ENCODE data around the gene SCARF2. TPM values are rescaled to one million over a fixed set of nuclear protein-coding genes. Genes with fewer than 3 reads are reported as not detected.

The SCARF2 gene
- total and polyA plus RNA-seq, 2 of the 8 experiments (the other 6 are each of a cell fraction or from before 2014, with no cell fraction given) = 4.2 to 9.8 TPM

DNA sequence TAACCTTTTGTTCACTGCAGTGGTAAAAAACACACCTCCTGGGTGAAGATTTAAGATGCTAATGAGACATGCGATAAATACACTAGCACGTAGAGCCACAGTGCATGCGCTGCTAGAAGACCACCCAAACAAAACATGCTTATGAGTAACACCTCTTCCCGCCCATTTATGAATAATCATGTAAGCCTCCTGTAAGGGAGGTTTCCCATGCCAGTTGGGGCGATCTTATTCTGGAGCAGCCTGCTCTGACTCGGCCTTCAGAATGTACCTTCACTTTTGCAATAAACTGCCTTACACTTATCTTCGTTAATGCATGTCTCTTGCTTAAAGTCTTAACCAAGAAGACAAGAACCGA, 18.1 kb upstream of the SCARF2 start:
- Histone ChIP-seq H4K20me1 (replicated peaks in 1 of 2; ENCODE audit: control insufficient read depth in 1 of 2, insufficient read depth in 2 of 2, low read length in 2 of 2) (no peaks in the 10 kb centered on the region), H3K23ac (ENCODE audit: insufficient read length) (no peak overlapping the region), H3K27ac (ENCODE audit: low read depth, low read length) (no peak overlapping the region), H3K4ac (replicated peaks; ENCODE audit: insufficient read length, low read depth, low read length) (no peak overlapping the region), H3K9me3 (ENCODE audit: insufficient read depth in 2 of 2, low read depth in 1 of 2, low read length in 1 of 2) (no peaks in the 10 kb centered on the region), H3K79me2 (ENCODE audit: control insufficient read depth in 1 of 2, insufficient read depth in 2 of 2, low read length in 2 of 2) (no peaks in the 10 kb centered on the region), H3K14ac (ENCODE audit: insufficient read length) (no peak overlapping the region), H3K23me2 (ENCODE audit: low read depth, low read length) (no peaks in the 10 kb centered on the region), H3K4me3 (ENCODE audit: extremely low read depth in 1 of 4, insufficient read depth in 2 of 4, low read depth in 3 of 4, low read length in 4 of 4) (no peak overlapping the region), H3K4me1 (replicated peaks in 1 of 4; ENCODE audit: control insufficient read depth in 3 of 4, insufficient read depth in 4 of 4, low read length in 3 of 4) (peaks cover 0 to 2% (median under 1%) of the 10 kb centered on the region in 4 experiments; a peak in 2 of 7 replicates), H4K8ac (ENCODE audit: extremely low read depth, insufficient read depth, low read length) (no peak overlapping the region), H2BK5ac (ENCODE audit: low read depth, low read length) (no peak overlapping the region), H3K4me2 (ENCODE audit: insufficient read depth in 1 of 2, low read depth in 2 of 2, low read length in 2 of 2) (no peak overlapping the region), H3K27me3 (replicated peaks in 1 of 4; ENCODE audit: control insufficient read depth in 3 of 4, extremely low read depth in 1 of 4, insufficient read depth in 3 of 4, low read length in 3 of 4) (no peaks in the 10 kb centered on the region), H2BK15ac (ENCODE audit: low read length) (no peak overlapping the region), H3K56ac (replicated peaks; ENCODE audit: insufficient read length, low read depth, low read length) (no peak overlapping the region), H2BK20ac (ENCODE audit: low read length) (no peak overlapping the region), H2AFZ (ENCODE audit: low read length) (no peak overlapping the region), H4K91ac (replicated peaks; ENCODE audit: insufficient read length, low read length) (no peak overlapping the region), H4K5ac (ENCODE audit: insufficient read length, low read depth, low read length) (no peak overlapping the region), H3K9ac (replicated peaks in 1 of 4; ENCODE audit: extremely low read depth in 1 of 4, low read depth in 3 of 4, low read length in 3 of 4) (no peak overlapping the region), H3K18ac (ENCODE audit: extremely low read depth, low read length) (no peak overlapping the region), H2BK120ac (replicated peaks; ENCODE audit: low read depth, low read length) (no peak overlapping the region), H2BK12ac (ENCODE audit: low read depth, low read length) (no peak overlapping the region), H3K36me3 (ENCODE audit: control insufficient read depth in 2 of 4, insufficient read depth in 4 of 4, low read length in 3 of 4) (no peaks in the 10 kb centered on the region; a peak in 1 of 8 replicates), H3K79me1 (ENCODE audit: low read depth, low read length) (no peaks in the 10 kb centered on the region), H2AK5ac (ENCODE audit: low read depth, low read length) (no peak overlapping the region)
- no peak for DNase-seq (ENCODE audit: low read depth in 1 of 2, low spot score in 2 of 2)
- 85% methylated on average over 8 of the region's 8 CpGs; no CpG with 5 or more reads in 1 of the 2 experiments for WGBS, 2 experiments (ENCODE audit: extremely low coverage in 1 of 2, insufficient coverage in 1 of 2, insufficient read length in 1 of 2, insufficient replicate concordance in 2 of 2, low coverage in 1 of 2, low lambda C conversion rate in 2 of 2, missing lambda C conversion rate in 1 of 2)
- FAIRE-seq = no peak
- ChIA-PET POLR2A (ENCODE audit: partially characterized antibody) (no interaction called here), CTCF (ENCODE audit: partially characterized antibody) (interaction anchor here (0.9 to 5.4 kb wide), 10 partner anchors 8 to 298 kb away, joined by 3 to 47 read pairs (median 10); no protein-coding TSS in a partner anchor)
- TF ChIP-seq CTBP2 (IDR thresholded peaks at IDR 0.05; ENCODE audit: borderline replicate concordance, insufficient read depth, insufficient read length, low read length) = no peak
- no peak for TF ChIP-seq EGR1 (IDR thresholded peaks at IDR 0.05; ENCODE audit: borderline replicate concordance, low read depth, low read length)
- TF ChIP-seq, protein P1, sequence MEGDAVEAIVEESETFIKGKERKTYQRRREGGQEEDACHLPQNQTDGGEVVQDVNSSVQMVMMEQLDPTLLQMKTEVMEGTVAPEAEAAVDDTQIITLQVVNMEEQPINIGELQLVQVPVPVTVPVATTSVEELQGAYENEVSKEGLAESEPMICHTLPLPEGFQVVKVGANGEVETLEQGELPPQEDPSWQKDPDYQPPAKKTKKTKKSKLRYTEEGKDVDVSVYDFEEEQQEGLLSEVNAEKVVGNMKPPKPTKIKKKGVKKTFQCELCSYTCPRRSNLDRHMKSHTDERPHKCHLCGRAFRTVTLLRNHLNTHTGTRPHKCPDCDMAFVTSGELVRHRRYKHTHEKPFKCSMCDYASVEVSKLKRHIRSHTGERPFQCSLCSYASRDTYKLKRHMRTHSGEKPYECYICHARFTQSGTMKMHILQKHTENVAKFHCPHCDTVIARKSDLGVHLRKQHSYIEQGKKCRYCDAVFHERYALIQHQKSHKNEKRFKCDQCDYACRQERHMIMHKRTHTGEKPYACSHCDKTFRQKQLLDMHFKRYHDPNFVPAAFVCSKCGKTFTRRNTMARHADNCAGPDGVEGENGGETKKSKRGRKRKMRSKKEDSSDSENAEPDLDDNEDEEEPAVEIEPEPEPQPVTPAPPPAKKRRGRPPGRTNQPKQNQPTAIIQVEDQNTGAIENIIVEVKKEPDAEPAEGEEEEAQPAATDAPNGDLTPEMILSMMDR (IDR thresholded peaks at IDR 0.05; ENCODE audit: control extremely low read depth in 1 of 3, insufficient read depth in 1 of 3, low read depth in 1 of 3, low read length in 3 of 3) = no peak
- TF ChIP-seq CREB1 (IDR thresholded peaks at IDR 0.05) = no peak
- no peak for TF ChIP-seq PHF8 (conservative IDR thresholded peaks at IDR 0.05; ENCODE audit: low read depth, low read length)
- TF ChIP-seq YY1 (IDR thresholded peaks at IDR 0.05; ENCODE audit: low read depth, low read length) = no peak
- TF ChIP-seq TCF12 (IDR thresholded peaks at IDR 0.05; ENCODE audit: low read depth, low read length) = no peak
- no peak for TF ChIP-seq ASH2L (IDR thresholded peaks at IDR 0.05; ENCODE audit: low read length)
- TF ChIP-seq BRCA1 (IDR thresholded peaks at IDR 0.05; ENCODE audit: low read depth, low read length) = no peak
- no peak for TF ChIP-seq SRF (IDR thresholded peaks at IDR 0.05; ENCODE audit: low read depth, low read length)
- no peak for TF ChIP-seq POLR2AphosphoS5 (IDR thresholded peaks at IDR 0.05; ENCODE audit: low read depth, low read length)
- no peak for TF ChIP-seq CHD1 (IDR thresholded peaks at IDR 0.05; ENCODE audit: low read depth, low read length)
- TF ChIP-seq, protein P2, sequence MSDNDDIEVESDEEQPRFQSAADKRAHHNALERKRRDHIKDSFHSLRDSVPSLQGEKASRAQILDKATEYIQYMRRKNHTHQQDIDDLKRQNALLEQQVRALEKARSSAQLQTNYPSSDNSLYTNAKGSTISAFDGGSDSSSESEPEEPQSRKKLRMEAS (IDR thresholded peaks at IDR 0.05) = no peak
